Neural cell (in vitro differentiated cells): ENCODE data around the gene RIPPLY3. TPM values are rescaled to one million over a fixed set of nuclear protein-coding genes. Genes with fewer than 3 reads are reported as not detected.

Experiments used
- H2AFZ ChIP-seq: fragments of 200-600, 300-800 bp; sonication (generic), shearing (Covaris generic); 2 replicates; pipeline ENCODE4 v1.6.0; 2014; ENCODE audit warnings: low read depth, mild to moderate bottlenecking, antibody characterized with exemption, low read length, moderate library complexity
- H3F3A ChIP-seq: fragments of 200-600 bp; shearing (Covaris generic); 2 replicates; pipeline ENCODE4 v1.6.1; 2016; ENCODE audit warnings: mild to moderate bottlenecking, moderate library complexity, mixed read lengths, antibody characterized with exemption, low read length; ENCODE audit not compliant: insufficient read depth, poor library complexity, severe bottlenecking
- H3K27ac ChIP-seq: fragments of 200-600, 300-800 bp; sonication (generic), shearing (Covaris generic); 2 replicates; pipeline ENCODE4 v1.5.1; 2014; ENCODE audit warnings: mild to moderate bottlenecking, low read length, moderate library complexity
- H3K27me3 ChIP-seq: fragments of 300-800, 200-600 bp; sonication (generic), shearing (Covaris generic); 2 replicates; pipeline ENCODE4 v1.6.0; 2014; ENCODE audit warnings: mild to moderate bottlenecking, low read depth, low read length, moderate library complexity; ENCODE audit not compliant: insufficient read depth
- H3K36me3 ChIP-seq: fragments of 300-800, 200-600 bp; sonication (generic), shearing (Covaris generic); 2 replicates; pipeline ENCODE4 v1.5.1; 2014; ENCODE audit warnings: mild to moderate bottlenecking, antibody characterized with exemption, low read length, moderate library complexity; ENCODE audit not compliant: insufficient read depth
- H3K4me2 ChIP-seq: fragments of 300-800, 200-600 bp; sonication (generic), shearing (Covaris generic); 2 replicates; pipeline ENCODE4 v1.6.0; 2014; ENCODE audit warnings: mild to moderate bottlenecking, low read length
- H3K4me3 ChIP-seq: fragments of 300-800, 200-600 bp; sonication (generic), shearing (Covaris generic); 2 replicates; pipeline ENCODE4 v1.5.1; 2014; ENCODE audit warnings: mild to moderate bottlenecking, low read length, moderate library complexity
- H3K79me2 ChIP-seq: fragments of 200-600 bp; shearing (Covaris generic); replicated peaks from 2 replicates; pipeline ENCODE4 v1.6.0; 2014; ENCODE audit warnings: mild to moderate bottlenecking, low read length, moderate library complexity; ENCODE audit not compliant: insufficient read depth
- H3K9ac ChIP-seq: fragments of 300-800, 200-600 bp; sonication (generic), shearing (Covaris generic); 2 replicates; pipeline ENCODE4 v1.6.1; 2016; ENCODE audit warnings: mild to moderate bottlenecking, low read length, mixed read lengths
- H3K9me2 ChIP-seq: fragments of 200-600 bp; shearing (Covaris generic); 2 replicates; pipeline ENCODE4 v1.6.1; 2016; ENCODE audit warnings: mild to moderate bottlenecking, low read length, mixed read lengths; ENCODE audit not compliant: insufficient read depth
- H3K9me3 ChIP-seq: fragments of 200-600, 300-800 bp; sonication (generic), shearing (Covaris generic); 2 replicates; pipeline ENCODE4 v1.6.1; 2016; ENCODE audit warnings: mild to moderate bottlenecking, mixed run types, low read length, moderate library complexity, mixed read lengths
- H4K20me1 ChIP-seq: fragments of 200-600 bp; shearing (Covaris generic); 2 replicates; pipeline ENCODE4 v1.6.1; 2016; ENCODE audit warnings: mild to moderate bottlenecking, mixed run types; ENCODE audit not compliant: insufficient read depth
- EP300 ChIP-seq: fragments of 450-650 bp; conservative IDR thresholded peaks from 2 replicates; pipeline ENCODE4 v1.6.1; 2014; ENCODE audit warnings: antibody characterized with exemption, mild to moderate bottlenecking, moderate library complexity; ENCODE audit not compliant: poor library complexity, severe bottlenecking
- EZH2 ChIP-seq: fragments of 200-600, 300-800 bp; shearing (Covaris generic), sonication (generic); IDR thresholded peaks from 2 replicates; pipeline ENCODE4 v1.6.1; 2014; ENCODE audit warnings: antibody characterized with exemption, low read length, borderline replicate concordance, mild to moderate bottlenecking; ENCODE audit not compliant: insufficient read depth, poor library complexity, severe bottlenecking
- MXI1 ChIP-seq: fragments of 450-650 bp; conservative IDR thresholded peaks from 2 replicates; pipeline ENCODE4 v1.6.1; 2014; ENCODE audit warnings: antibody characterized with exemption, mild to moderate bottlenecking; ENCODE audit not compliant: poor library complexity, severe bottlenecking
- POLR2AphosphoS5 ChIP-seq: IDR thresholded peaks from 2 replicates; pipeline ENCODE4 v1.6.1; 2012
- RAD21 ChIP-seq: fragments of 450-650 bp; conservative IDR thresholded peaks from 2 replicates; pipeline ENCODE4 v1.6.1; 2014; ENCODE audit warnings: antibody characterized with exemption, mild to moderate bottlenecking, moderate library complexity
- SMC3 ChIP-seq: fragments of 450-650 bp; conservative IDR thresholded peaks from 2 replicates; pipeline ENCODE4 v1.6.1; 2014; ENCODE audit warnings: antibody characterized with exemption, mild to moderate bottlenecking, moderate library complexity; ENCODE audit not compliant: poor library complexity
- TAF1 ChIP-seq: IDR thresholded peaks from 2 replicates; pipeline ENCODE4 v1.6.1; 2012; ENCODE audit warnings: low read depth
- polyA plus RNA-seq: library from polyadenylated mRNA; depleted of rRNA; stranded (reverse); fragments of >200 nt; gene quantifications from 2 replicates; pipeline ENCODE4 v1.2.3, GENCODE V29; 2014
- TF ChIP-seq, protein P1 (sequence below): IDR thresholded peaks from 2 replicates; pipeline ENCODE4 v1.6.1; 2012; ENCODE audit warnings: borderline replicate concordance
- TF ChIP-seq, protein P2 (sequence below): fragments of 450-650 bp; IDR thresholded peaks from 2 replicates; pipeline ENCODE4 v1.5.1; 2014; ENCODE audit warnings: antibody characterized with exemption, mild to moderate bottlenecking, moderate library complexity; ENCODE audit not compliant: poor library complexity, severe bottlenecking

RIPPLY3 gene
- polyA plus RNA-seq, 1 donor from 2014 or later = 0.24 TPM

DNA sequence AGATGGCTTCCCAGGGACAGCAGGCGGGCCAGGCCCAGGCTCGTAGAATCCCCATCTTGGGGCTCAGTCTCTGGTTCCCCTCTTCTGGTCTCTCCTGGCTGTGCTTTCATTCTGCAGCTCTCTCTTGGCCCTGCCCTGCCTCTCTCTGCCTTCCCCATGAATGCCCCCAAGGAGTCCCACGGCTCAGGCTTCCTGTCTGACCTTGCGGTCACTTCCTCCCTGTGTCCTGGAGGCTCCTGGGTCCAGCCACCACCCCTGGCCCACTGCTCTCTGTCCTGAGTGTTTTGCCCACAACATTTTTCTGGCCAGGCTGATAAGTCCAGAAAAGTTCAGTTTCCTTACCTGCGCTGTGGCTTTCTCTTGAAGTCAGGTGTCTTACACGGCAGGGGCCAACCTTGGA is 37.3 kb downstream of the RIPPLY3 start:
- Histone ChIP-seq H4K20me1 (no peaks in the 10 kb centered on the region), H3K79me2 (no peaks in the 10 kb centered on the region), H3K4me2 (no peak overlapping the region), H3K9ac (no peak overlapping the region), H3K27ac (no peak overlapping the region), H3K4me3 (no peak overlapping the region), H3K9me2 (no peaks in the 10 kb centered on the region), H3K36me3 (no peaks in the 10 kb centered on the region), H3F3A (no peaks in the 10 kb centered on the region), H3K27me3 (no peaks in the 10 kb centered on the region), H3K9me3 (no peaks in the 10 kb centered on the region), H2AFZ (no peak overlapping the region)
- no peak for TF ChIP-seq EP300
- TF ChIP-seq, protein P1, sequence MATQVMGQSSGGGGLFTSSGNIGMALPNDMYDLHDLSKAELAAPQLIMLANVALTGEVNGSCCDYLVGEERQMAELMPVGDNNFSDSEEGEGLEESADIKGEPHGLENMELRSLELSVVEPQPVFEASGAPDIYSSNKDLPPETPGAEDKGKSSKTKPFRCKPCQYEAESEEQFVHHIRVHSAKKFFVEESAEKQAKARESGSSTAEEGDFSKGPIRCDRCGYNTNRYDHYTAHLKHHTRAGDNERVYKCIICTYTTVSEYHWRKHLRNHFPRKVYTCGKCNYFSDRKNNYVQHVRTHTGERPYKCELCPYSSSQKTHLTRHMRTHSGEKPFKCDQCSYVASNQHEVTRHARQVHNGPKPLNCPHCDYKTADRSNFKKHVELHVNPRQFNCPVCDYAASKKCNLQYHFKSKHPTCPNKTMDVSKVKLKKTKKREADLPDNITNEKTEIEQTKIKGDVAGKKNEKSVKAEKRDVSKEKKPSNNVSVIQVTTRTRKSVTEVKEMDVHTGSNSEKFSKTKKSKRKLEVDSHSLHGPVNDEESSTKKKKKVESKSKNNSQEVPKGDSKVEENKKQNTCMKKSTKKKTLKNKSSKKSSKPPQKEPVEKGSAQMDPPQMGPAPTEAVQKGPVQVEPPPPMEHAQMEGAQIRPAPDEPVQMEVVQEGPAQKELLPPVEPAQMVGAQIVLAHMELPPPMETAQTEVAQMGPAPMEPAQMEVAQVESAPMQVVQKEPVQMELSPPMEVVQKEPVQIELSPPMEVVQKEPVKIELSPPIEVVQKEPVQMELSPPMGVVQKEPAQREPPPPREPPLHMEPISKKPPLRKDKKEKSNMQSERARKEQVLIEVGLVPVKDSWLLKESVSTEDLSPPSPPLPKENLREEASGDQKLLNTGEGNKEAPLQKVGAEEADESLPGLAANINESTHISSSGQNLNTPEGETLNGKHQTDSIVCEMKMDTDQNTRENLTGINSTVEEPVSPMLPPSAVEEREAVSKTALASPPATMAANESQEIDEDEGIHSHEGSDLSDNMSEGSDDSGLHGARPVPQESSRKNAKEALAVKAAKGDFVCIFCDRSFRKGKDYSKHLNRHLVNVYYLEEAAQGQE = no peak
- TF ChIP-seq RAD21 = no peak
- TF ChIP-seq POLR2AphosphoS5 = no peak
- TF ChIP-seq TAF1 = no peak
- TF ChIP-seq, protein P2, sequence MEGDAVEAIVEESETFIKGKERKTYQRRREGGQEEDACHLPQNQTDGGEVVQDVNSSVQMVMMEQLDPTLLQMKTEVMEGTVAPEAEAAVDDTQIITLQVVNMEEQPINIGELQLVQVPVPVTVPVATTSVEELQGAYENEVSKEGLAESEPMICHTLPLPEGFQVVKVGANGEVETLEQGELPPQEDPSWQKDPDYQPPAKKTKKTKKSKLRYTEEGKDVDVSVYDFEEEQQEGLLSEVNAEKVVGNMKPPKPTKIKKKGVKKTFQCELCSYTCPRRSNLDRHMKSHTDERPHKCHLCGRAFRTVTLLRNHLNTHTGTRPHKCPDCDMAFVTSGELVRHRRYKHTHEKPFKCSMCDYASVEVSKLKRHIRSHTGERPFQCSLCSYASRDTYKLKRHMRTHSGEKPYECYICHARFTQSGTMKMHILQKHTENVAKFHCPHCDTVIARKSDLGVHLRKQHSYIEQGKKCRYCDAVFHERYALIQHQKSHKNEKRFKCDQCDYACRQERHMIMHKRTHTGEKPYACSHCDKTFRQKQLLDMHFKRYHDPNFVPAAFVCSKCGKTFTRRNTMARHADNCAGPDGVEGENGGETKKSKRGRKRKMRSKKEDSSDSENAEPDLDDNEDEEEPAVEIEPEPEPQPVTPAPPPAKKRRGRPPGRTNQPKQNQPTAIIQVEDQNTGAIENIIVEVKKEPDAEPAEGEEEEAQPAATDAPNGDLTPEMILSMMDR = no peak
- no peak for TF ChIP-seq SMC3
- TF ChIP-seq MXI1 = no peak
- TF ChIP-seq EZH2 = no peak

DNA sequence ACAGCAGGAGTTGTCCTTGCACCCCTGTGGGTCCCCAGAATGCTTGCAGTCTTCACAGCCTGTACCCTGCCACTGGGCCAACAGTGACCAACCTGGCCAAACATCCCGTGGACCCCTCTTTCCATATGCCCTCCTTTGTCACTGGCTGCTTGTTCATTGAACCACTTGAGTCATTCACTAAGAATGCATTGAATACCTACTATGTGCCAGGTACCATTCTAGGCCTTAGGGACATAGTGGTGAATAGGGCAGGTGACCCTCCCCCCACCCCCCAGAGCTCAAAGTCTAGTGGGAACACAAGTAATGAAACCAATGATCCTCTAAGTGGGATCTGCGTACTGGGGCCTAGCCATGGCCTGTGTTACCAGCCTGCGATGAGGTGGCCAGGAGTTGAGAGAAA is 38.1 kb downstream of the RIPPLY3 start:
- no peaks in the 10 kb centered on the region for H3K27me3 ChIP-seq
- no peak overlapping the region for H2AFZ ChIP-seq
- TF ChIP-seq MXI1 = no peak
- H3K9me2 ChIP-seq = no peaks in the 10 kb centered on the region
- H3F3A ChIP-seq = no peaks in the 10 kb centered on the region
- no peaks in the 10 kb centered on the region for H3K36me3 ChIP-seq
- no peak overlapping the region for H3K27ac ChIP-seq
- H3K4me3 ChIP-seq = no peak overlapping the region
- no peaks in the 10 kb centered on the region for H3K79me2 ChIP-seq
- H3K4me2 ChIP-seq = no peak overlapping the region
- H3K9me3 ChIP-seq = no peaks in the 10 kb centered on the region
- H3K9ac ChIP-seq = no peak overlapping the region
- H4K20me1 ChIP-seq = no peaks in the 10 kb centered on the region

DNA sequence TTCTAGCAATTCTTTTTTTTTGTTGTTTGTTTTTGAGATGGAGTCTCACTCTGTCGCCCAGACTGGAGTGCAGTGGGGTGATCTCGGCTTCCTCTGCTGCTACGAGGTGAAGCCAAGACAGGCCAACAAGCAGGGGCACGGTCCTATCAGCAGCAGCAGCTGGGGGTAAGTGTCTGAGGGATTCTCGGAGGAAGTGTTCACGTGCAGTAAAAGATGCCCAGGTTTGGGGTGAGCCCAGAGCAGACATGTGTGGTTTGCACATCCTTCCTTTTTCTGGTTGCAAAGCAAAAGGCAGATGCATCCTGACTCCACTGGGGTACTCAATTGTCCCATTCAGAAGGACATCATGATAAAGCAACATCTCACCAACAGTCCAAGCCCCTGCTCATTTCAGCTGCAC is 38.6 kb downstream of the RIPPLY3 start:
- Histone ChIP-seq H3K36me3 (no peaks in the 10 kb centered on the region), H3K9me3 (no peaks in the 10 kb centered on the region), H3K4me3 (no peak overlapping the region), H3K27ac (no peak overlapping the region), H3K27me3 (no peaks in the 10 kb centered on the region), H3K79me2 (no peaks in the 10 kb centered on the region), H3K9me2 (no peaks in the 10 kb centered on the region), H3K9ac (no peak overlapping the region), H3F3A (no peaks in the 10 kb centered on the region), H4K20me1 (no peaks in the 10 kb centered on the region), H3K4me2 (no peak overlapping the region), H2AFZ (no peak overlapping the region)
- TF ChIP-seq EZH2 (no peak), POLR2AphosphoS5 (no peak), RAD21 (no peak), MXI1 (no peak), EP300 (no peak), SMC3 (no peak)
- TF ChIP-seq, protein P2 = no peak
- TF ChIP-seq, protein P1 = no peak
